Measurements from ENCODE around the gene GTF2IRD1. TPM values are rescaled to one million over a fixed set of nuclear protein-coding genes. Genes with fewer than 3 reads are reported as not detected.
"Not testable (repeated sequence)": the region's sequence is repeated elsewhere in the genome, so short reads cannot be mapped to it uniquely, and the experiment has no call there.

Gene GTF2IRD1
- total RNA-seq, 4 donors from 2014 or later: 11.5 to 39.1 (median 22.5) TPM

GRCh38 chr7:74560086-74560719 lies 106.5 kb downstream of the GTF2IRD1 start:
- no peak overlapping the region for H3K27ac ChIP-seq
- H3K4me1 ChIP-seq: no peaks in the 10 kb centered on the region
- no peak for TF ChIP-seq POLR2A (IDR thresholded peaks at IDR 0.05)
- TF ChIP-seq CTCF (IDR thresholded peaks at IDR 0.05): no peak
- H3K9me3 ChIP-seq: no peaks in the 10 kb centered on the region
- H3K4me3 ChIP-seq: no peak overlapping the region
- intact Hi-C loops (cut with DNase I; ENCODE audit: low total_unique reads): no loop called here
- H3K36me3 ChIP-seq: no peaks in the 10 kb centered on the region
- H3K27me3 ChIP-seq: no peaks in the 10 kb centered on the region
- no peak for DNase-seq

- H3K36me3 ChIP-seq: no peaks in the 10 kb centered on the region
- TF ChIP-seq CTCF (IDR thresholded peaks at IDR 0.05): no peak
- no peak for TF ChIP-seq POLR2A (IDR thresholded peaks at IDR 0.05)
- intact Hi-C loops (cut with DNase I; ENCODE audit: low total_unique reads): no loop called here
Observed at GRCh38 chr7:74561898-74562613, 108.3 kb downstream of the GTF2IRD1 start.

GRCh38 chr7:74563639-74564038 lies 109.9 kb downstream of the GTF2IRD1 start:
- H3K4me1 ChIP-seq; DNase-seq; H3K27ac ChIP-seq; H3K9me3 ChIP-seq; H3K4me3 ChIP-seq; intact Hi-C loops (cut with DNase I; ENCODE audit: low total_unique reads); H3K36me3 ChIP-seq; H3K27me3 ChIP-seq: not testable (repeated sequence)

More at GRCh38 chr7:74561898-74562613, 108.3 kb downstream of the GTF2IRD1 start:
- Histone ChIP-seq H3K4me1 (no peaks in the 10 kb centered on the region), H3K27ac (no peak overlapping the region), H3K9me3 (no peaks in the 10 kb centered on the region), H3K4me3 (no peak overlapping the region), H3K27me3 (no peaks in the 10 kb centered on the region)
- DNase-seq: no peak

- no peaks in the 10 kb centered on the region for H3K36me3 ChIP-seq
- no peaks in the 10 kb centered on the region for H3K27me3 ChIP-seq
- TF ChIP-seq CTCF (IDR thresholded peaks at IDR 0.05) (no peak), POLR2A (IDR thresholded peaks at IDR 0.05) (no peak)
- intact Hi-C loops (cut with DNase I; ENCODE audit: low total_unique reads): no loop called here
- H3K27ac ChIP-seq: no peak overlapping the region
- no peaks in the 10 kb centered on the region for H3K4me1 ChIP-seq
- H3K9me3 ChIP-seq: no peaks in the 10 kb centered on the region
- H3K4me3 ChIP-seq: no peak overlapping the region
- no peak for DNase-seq
Observed at GRCh38 chr7:74567318-74567668, 113.6 kb downstream of the GTF2IRD1 start.

GRCh38 chr7:74568658-74569057 lies 115.0 kb downstream of the GTF2IRD1 start:
- intact Hi-C loops (cut with DNase I; ENCODE audit: low total_unique reads): no loop called here
- no peak for TF ChIP-seq CTCF (IDR thresholded peaks at IDR 0.05)
- TF ChIP-seq POLR2A (IDR thresholded peaks at IDR 0.05): no peak
- no peak overlapping the region for H3K27ac ChIP-seq
- no peak for DNase-seq
- H3K36me3 ChIP-seq: no peaks in the 10 kb centered on the region
- H3K4me1 ChIP-seq: no peaks in the 10 kb centered on the region
- no peaks in the 10 kb centered on the region for H3K9me3 ChIP-seq
- H3K27me3 ChIP-seq: no peaks in the 10 kb centered on the region
- H3K4me3 ChIP-seq: no peak overlapping the region
